HepG2 (cell line): ENCODE measurements around the gene LRRC3C. TPM values are rescaled to one million over a fixed set of nuclear protein-coding genes. Genes with fewer than 3 reads are reported as not detected.

Experiments
- ATAD3A ChIP-seq: sonication (generic); formaldehyde crosslinking; IDR thresholded peaks from 2 replicates; pipeline ENCODE4 v1.4.0; 2020; ENCODE audit warnings: missing genetic modification reagents
- CBX5 ChIP-seq: sonication (generic); formaldehyde crosslinking; IDR thresholded peaks from 2 replicates; pipeline ENCODE4 v1.4.0; 2020; ENCODE audit warnings: missing genetic modification reagents, borderline replicate concordance
- GABPB1 ChIP-seq: IDR thresholded peaks from 2 replicates; pipeline ENCODE4 v1.6.1; 2016; ENCODE audit warnings: mild to moderate bottlenecking, missing genetic modification reagents, moderate library complexity, missing compliant biosample characterization
- HMG20A ChIP-seq: IDR thresholded peaks from 2 replicates; pipeline ENCODE4 v1.6.1; 2016; ENCODE audit warnings: borderline replicate concordance
- HOXA3 ChIP-seq: sonication (generic); formaldehyde crosslinking; IDR thresholded peaks from 2 replicates; pipeline ENCODE4 v1.5.0; 2020; ENCODE audit warnings: missing genetic modification reagents
- KDM1A ChIP-seq: IDR thresholded peaks from 2 replicates; pipeline ENCODE4 v1.6.1; 2016; ENCODE audit warnings: missing compliant biosample characterization
- KLF16 ChIP-seq, 2 experiments: sonication (generic) in 1 of 2; formaldehyde crosslinking in 1 of 2; IDR thresholded peaks; 2 replicates each; pipeline versions ENCODE4 v1.6.1 to v1.8.0; 2016 to 2023; ENCODE audit warnings: missing genetic modification reagents in 2 of 2, missing compliant biosample characterization in 1 of 2
- NR2F1 ChIP-seq, 2 experiments: fragments of 450-650 bp in 1 of 2; formaldehyde crosslinking in 1 of 2; IDR thresholded peaks; 2 replicates each; pipeline versions ENCODE4 v1.5.0 to v1.6.1; 2016 to 2020; ENCODE audit warnings: mild to moderate bottlenecking in 1 of 2, missing compliant biosample characterization in 1 of 2, missing genetic modification reagents in 1 of 2, moderate library complexity in 1 of 2
- PAWR ChIP-seq: sonication (generic); formaldehyde crosslinking; IDR thresholded peaks from 2 replicates; pipeline ENCODE4 v1.4.0; 2020; ENCODE audit warnings: missing genetic modification reagents, mild to moderate bottlenecking, borderline replicate concordance
- PTBP1 ChIP-seq: fragments of 200-400 bp; formaldehyde crosslinking; IDR thresholded peaks from 2 replicates; pipeline ENCODE4 v1.6.1; 2018; ENCODE audit warnings: low read length, low read depth; ENCODE audit not compliant: poor library complexity, severe bottlenecking
- RBFOX2 ChIP-seq: fragments of 200-400 bp; formaldehyde crosslinking; IDR thresholded peaks from 2 replicates; pipeline ENCODE4 v1.6.1; 2017; ENCODE audit warnings: low read depth, mild to moderate bottlenecking, low read length
- ZFP37 ChIP-seq: sonication (generic); formaldehyde crosslinking; IDR thresholded peaks from 2 replicates; pipeline ENCODE4 v1.4.0; 2020; ENCODE audit warnings: missing genetic modification reagents, borderline replicate concordance
- ZFP82 ChIP-seq: sonication (generic); formaldehyde crosslinking; IDR thresholded peaks from 2 replicates; pipeline ENCODE4 v1.5.1; 2020; ENCODE audit warnings: mild to moderate bottlenecking, missing genetic modification reagents, borderline replicate concordance
- ZMYM4 ChIP-seq: sonication (generic); formaldehyde crosslinking; IDR thresholded peaks from 2 replicates; pipeline ENCODE4 v1.8.1; 2023; ENCODE audit warnings: mild to moderate bottlenecking, missing genetic modification reagents
- ZNF143 ChIP-seq: sonication (generic); formaldehyde crosslinking; IDR thresholded peaks from 2 replicates; pipeline ENCODE4 v1.4.0; 2020; ENCODE audit warnings: missing genetic modification reagents
- ZNF510 ChIP-seq: sonication (generic); formaldehyde crosslinking; IDR thresholded peaks from 2 replicates; pipeline ENCODE4 v1.4.0; 2020; ENCODE audit warnings: low read depth, mild to moderate bottlenecking, missing genetic modification reagents
- ZNF577 ChIP-seq: sonication (generic); formaldehyde crosslinking; IDR thresholded peaks from 2 replicates; pipeline ENCODE4 v1.4.0; 2020; ENCODE audit warnings: mild to moderate bottlenecking, low read depth, missing genetic modification reagents, borderline replicate concordance
- ZNF609 ChIP-seq: sonication (generic); formaldehyde crosslinking; IDR thresholded peaks from 2 replicates; pipeline ENCODE4 v1.4.0; 2020; ENCODE audit warnings: mild to moderate bottlenecking, missing genetic modification reagents, borderline replicate concordance
- ZNF883 ChIP-seq: sonication (generic); formaldehyde crosslinking; IDR thresholded peaks from 2 replicates; pipeline ENCODE4 v1.5.1; 2020; ENCODE audit warnings: mild to moderate bottlenecking, missing genetic modification reagents; ENCODE audit errors: not compliant biosample characterization
- ZNF891 ChIP-seq: sonication (generic); formaldehyde crosslinking; IDR thresholded peaks from 2 replicates; pipeline ENCODE4 v1.5.0; 2020; ENCODE audit warnings: mild to moderate bottlenecking, missing genetic modification reagents
- polyA plus RNA-seq, 8 experiments: library from polyadenylated mRNA; depleted of rRNA in 3 of 8; stranded (reverse) in 7 of 8; unstranded in 1 of 8; fragments of >200 nt; fragmentation: Illumina TruSeq in 4 of 8; extraction: Trizol in 4 of 8; gene quantifications; 2 replicates each; pipeline versions ENCODE4 v1.2.1 to v1.2.3, GENCODE V29; 2011 to 2016; ENCODE audit warnings: low read depth in 4 of 8, missing spikeins in 1 of 8, mixed read lengths in 1 of 8; ENCODE audit not compliant: insufficient read depth in 1 of 8
- total RNA-seq, 5 experiments: library from RNA; depleted of rRNA; stranded (reverse); fragments of >200 nt; fragmentation: Illumina TruSeq; extraction: Trizol; gene quantifications; 2 replicates each; pipeline ENCODE4 v1.2.3, GENCODE V29; 2016; ENCODE audit warnings: low read depth in 1 of 5
- TF ChIP-seq, protein P1 (sequence below): sonication (generic); formaldehyde crosslinking; IDR thresholded peaks from 2 replicates; pipeline ENCODE4 v1.8.1; 2023; ENCODE audit warnings: missing genetic modification reagents, inconsistent platforms, borderline replicate concordance
- TF ChIP-seq, protein P2 (sequence below): fragments of 450-650 bp; IDR thresholded peaks from 2 replicates; pipeline ENCODE4 v1.6.1; 2017

Gene LRRC3C
- total and polyA plus RNA-seq, 2 of the 13 experiments (the other 11 are each of a cell fraction or from before 2014, with no cell fraction given), result 0.17 TPM; not detected in 1

GRCh38 chr17:39923836-39924690, 3.5 kb upstream of the LRRC3C start (continued):
- TF ChIP-seq ATAD3A, result no peak
- peak; percentile 92; the same call in 1 of the 2 replicates for TF ChIP-seq PAWR (CRISPR knock-in tag)
- peak; percentile 98 for TF ChIP-seq ZNF510 (CRISPR knock-in tag)
- TF ChIP-seq ZNF609 (CRISPR knock-in tag), result peak; percentile 96
- no peak; the same call in 1 of the 2 replicates for TF ChIP-seq ZFP82 (CRISPR knock-in tag)
- TF ChIP-seq, protein P1, sequence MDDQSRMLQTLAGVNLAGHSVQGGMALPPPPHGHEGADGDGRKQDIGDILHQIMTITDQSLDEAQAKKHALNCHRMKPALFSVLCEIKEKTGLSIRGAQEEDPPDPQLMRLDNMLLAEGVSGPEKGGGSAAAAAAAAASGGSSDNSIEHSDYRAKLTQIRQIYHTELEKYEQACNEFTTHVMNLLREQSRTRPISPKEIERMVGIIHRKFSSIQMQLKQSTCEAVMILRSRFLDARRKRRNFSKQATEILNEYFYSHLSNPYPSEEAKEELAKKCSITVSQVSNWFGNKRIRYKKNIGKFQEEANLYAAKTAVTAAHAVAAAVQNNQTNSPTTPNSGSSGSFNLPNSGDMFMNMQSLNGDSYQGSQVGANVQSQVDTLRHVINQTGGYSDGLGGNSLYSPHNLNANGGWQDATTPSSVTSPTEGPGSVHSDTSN (CRISPR knock-in tag), result 0 out of 2 replicates have a peak, but pooled peaks have one; percentile 32
- peak; percentile 81 for TF ChIP-seq GABPB1 (CRISPR knock-in tag)
- TF ChIP-seq ZNF577 (CRISPR knock-in tag), result no peak
- TF ChIP-seq, protein P2, sequence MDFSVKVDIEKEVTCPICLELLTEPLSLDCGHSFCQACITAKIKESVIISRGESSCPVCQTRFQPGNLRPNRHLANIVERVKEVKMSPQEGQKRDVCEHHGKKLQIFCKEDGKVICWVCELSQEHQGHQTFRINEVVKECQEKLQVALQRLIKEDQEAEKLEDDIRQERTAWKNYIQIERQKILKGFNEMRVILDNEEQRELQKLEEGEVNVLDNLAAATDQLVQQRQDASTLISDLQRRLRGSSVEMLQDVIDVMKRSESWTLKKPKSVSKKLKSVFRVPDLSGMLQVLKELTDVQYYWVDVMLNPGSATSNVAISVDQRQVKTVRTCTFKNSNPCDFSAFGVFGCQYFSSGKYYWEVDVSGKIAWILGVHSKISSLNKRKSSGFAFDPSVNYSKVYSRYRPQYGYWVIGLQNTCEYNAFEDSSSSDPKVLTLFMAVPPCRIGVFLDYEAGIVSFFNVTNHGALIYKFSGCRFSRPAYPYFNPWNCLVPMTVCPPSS, result no peak
- peak; percentile 49; the same call in 1 of the 2 replicates for TF ChIP-seq RBFOX2
- peak; percentile 97 for TF ChIP-seq CBX5 (CRISPR knock-in tag)
- TF ChIP-seq ZNF891 (CRISPR knock-in tag), result peak; percentile 10; the same call in 1 of the 2 replicates
- TF ChIP-seq NR2F1 (CRISPR knock-in tag; IDR thresholded peaks at IDR 0.05), result peak; percentile 98 to 100
- peak; percentile 32 for TF ChIP-seq PTBP1
- TF ChIP-seq HOXA3 (CRISPR knock-in tag), result peak; percentile 95
- peak; percentile 71 for TF ChIP-seq ZNF883 (CRISPR knock-in tag)
- peak; percentile 91; the same call in 1 of the 2 replicates for TF ChIP-seq ZFP37 (CRISPR knock-in tag)
- peak; percentile 49; the same call in 1 of the 2 replicates for TF ChIP-seq ZMYM4
- peak; percentile 78 for TF ChIP-seq ZNF143
- peak in 1 of 2 experiments; percentile 97; a peak in 2 of 4 replicates for TF ChIP-seq KLF16 (CRISPR knock-in tag; IDR thresholded peaks at IDR 0.05)
- peak; percentile 97 for TF ChIP-seq HMG20A (CRISPR knock-in tag)
- TF ChIP-seq KDM1A (CRISPR knock-in tag), result peak; percentile 79; the same call in 1 of the 2 replicates
